GM12892 (cell line): ENCODE results near the gene CD72.
"Not testable (repeated sequence)": the region's sequence is repeated elsewhere in the genome, so short reads cannot be mapped to it uniquely, and the experiment has no call there.

ENCODE experiments used
- POLR2A ChIP-seq: IDR thresholded peaks from 2 replicates; pipeline ENCODE4 v1.6.1; 2011; ENCODE audit warnings: low read depth, low read length, control low read depth
- POLR2AphosphoS5 ChIP-seq: IDR thresholded peaks from 2 replicates; pipeline ENCODE4 v1.6.1; 2011; ENCODE audit warnings: low read depth, low read length, control low read depth

DNA sequence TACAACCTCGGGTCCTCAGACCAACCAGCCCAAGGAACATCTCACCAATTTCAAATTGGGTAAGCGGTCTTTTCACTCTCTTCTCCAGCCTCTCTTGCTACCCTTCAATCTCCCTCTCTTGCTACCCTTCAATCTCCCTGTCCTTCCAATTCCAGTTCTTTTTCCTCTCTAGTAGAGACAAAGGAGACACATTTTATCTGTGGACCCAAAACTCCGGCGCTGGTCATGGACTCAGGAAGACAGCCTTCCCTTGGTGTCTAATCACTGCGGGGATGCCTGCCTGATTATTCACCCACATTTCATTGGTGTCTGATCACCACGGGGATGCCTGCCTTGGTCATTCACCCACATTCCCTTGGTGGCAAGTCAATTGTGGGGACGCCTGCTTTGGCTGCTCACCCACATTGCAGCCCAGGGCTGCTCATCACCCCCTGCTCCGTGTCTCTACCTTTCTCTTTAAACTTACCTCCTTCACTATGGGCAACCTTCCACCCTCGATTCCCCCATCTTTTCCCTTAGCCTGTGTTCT is 19.3 kb upstream of the CD72 start:
- not testable (repeated sequence) for TF ChIP-seq POLR2AphosphoS5, POLR2A
